ENCODE results near the gene FGG.

DNA sequence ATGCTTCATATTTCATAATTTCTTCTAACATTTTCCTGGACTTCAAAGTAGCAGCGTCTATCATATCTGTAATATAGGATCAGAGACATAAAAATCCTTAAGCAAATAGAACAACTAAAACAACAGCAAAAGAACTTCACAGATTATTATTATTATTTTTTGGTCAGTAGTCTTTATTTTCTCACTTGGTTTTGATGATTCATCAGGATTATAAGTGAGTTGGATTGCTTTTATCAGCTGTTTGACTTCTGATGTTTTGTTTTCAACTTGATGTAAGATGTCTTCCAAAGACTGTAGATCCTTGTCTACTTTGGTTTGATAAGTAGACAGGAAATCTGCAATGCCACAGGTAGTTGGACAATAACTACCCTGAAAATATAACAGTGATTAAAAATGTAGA, 623 bp downstream of the FGG start:
- TF ChIP-seq TAF1 (IDR thresholded peaks at IDR 0.05; ENCODE audit: low read depth): no peak
- TF ChIP-seq, protein P1, sequence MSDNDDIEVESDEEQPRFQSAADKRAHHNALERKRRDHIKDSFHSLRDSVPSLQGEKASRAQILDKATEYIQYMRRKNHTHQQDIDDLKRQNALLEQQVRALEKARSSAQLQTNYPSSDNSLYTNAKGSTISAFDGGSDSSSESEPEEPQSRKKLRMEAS (IDR thresholded peaks at IDR 0.05): no peak
